Spleen (tissue), 7 donors: Measurements from ENCODE around the gene FGF22.

Experiments used
- CTCF ChIP-seq, 11 experiments: fragments of 200-600 bp in 7 of 11; fragments of 450-650 bp in 4 of 11; sonication (generic) in 4 of 11; IDR thresholded peaks in 8 of 11; conservative IDR thresholded peaks in 3 of 11; 1 replicate in 7 of 11; 2 replicates in 4 of 11; pipeline versions ENCODE4 v1.4.0 to v1.8.0; 2016 to 2021; ENCODE audit warnings: antibody characterized with exemption in 11 of 11, inconsistent platforms in 4 of 11, mild to moderate bottlenecking in 1 of 11
- POLR2A ChIP-seq, 3 donors: fragments of 450-650 bp; IDR thresholded peaks; one replicate each; pipeline ENCODE4 v1.5.1; 2017; ENCODE audit warnings: antibody characterized with exemption in 3 of 3, mild to moderate bottlenecking in 1 of 3
- POLR2AphosphoS5 ChIP-seq, 3 donors: sonication (generic); formaldehyde crosslinking; IDR thresholded peaks; one replicate each; pipeline ENCODE4 v1.5.1; 2017; ENCODE audit warnings: antibody characterized with exemption in 3 of 3
- donor health status: DM: no; HTN: no; CAD: no; lungs with moderate emphysema.
- donor health status: DM: no; HTN: no; CAD: no.
- donor health status: DM: no; HTN: no; CAD: no.

GRCh38 chr19:629961-630714 is 9.5 kb upstream of the FGF22 start:
- TF ChIP-seq POLR2A (IDR thresholded peaks at IDR 0.05) (no peak), CTCF (IDR thresholded peaks at IDR 0.05 in 8 of 11, conservative IDR thresholded peaks at IDR 0.05 in 3 of 11) (no peak), POLR2AphosphoS5 (IDR thresholded peaks at IDR 0.05) (no peak)
